Stimulated activated CD4-positive, alpha-beta T cell treated with anti-CD3 and anti-CD28 coated beads, Interleukin-2, amount 100 ng/mL, for 48 hours (primary cell): ENCODE measurements around the gene VWA3B.
"Not testable (repeated sequence)": the region's sequence is repeated elsewhere in the genome, so short reads cannot be mapped to it uniquely, and the experiment has no call there.

Experiments
- DNase-seq, 2 donors: peaks; one replicate each; pipeline ENCODE4 v3.0.0-alpha.2; 2020

The VWA3B gene

GRCh38 chr2:98089941-98090340 lies 3.0 kb downstream of the VWA3B start:
- no peak for DNase-seq

DNA sequence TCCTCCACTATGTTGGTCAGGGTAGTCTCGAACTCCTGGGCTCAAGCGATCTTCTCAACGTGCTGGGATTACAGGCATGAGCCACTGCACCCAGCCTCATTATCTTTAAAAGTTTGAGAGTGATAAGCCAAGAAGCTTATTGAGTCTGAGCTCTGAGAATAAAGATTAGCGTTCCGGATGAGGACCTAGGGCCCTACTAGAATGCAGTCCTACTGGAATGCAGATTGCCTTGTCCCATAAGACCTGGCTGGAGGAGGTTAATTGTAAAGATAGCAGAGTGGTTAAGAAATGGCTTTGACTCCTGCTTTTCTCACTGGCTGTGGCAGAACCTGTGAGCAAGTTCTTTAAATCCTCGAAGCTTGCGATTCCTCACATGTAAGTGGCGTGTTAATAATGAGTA lies 4.0 kb downstream of the VWA3B start:
- no peak for DNase-seq

- no peak for DNase-seq
These were observed 4.8 kb downstream of the VWA3B start for GRCh38 chr2:98091738-98092137.

- no peak for DNase-seq
These were observed 6.2 kb downstream of the VWA3B start for GRCh38 chr2:98093146-98093545.

DNA sequence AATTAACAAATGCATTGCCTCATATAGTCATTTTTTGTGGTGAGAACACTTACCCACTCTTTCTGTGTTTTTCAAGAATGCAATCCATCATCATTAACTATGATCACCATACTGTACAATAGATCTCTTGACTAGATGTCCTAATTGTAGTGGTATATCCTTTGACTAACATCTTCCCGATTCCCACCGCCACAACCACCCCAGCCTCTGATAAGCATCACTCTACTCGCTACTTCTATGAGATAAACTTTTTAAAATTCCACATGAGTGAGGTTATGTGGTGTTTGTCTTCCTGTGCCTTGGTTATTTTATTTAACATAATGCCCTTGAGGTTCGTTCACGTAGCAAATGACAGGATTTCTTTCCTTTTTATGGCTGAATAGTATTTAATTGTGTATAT lies 6.6 kb downstream of the VWA3B start:
- no peak for DNase-seq

DNA sequence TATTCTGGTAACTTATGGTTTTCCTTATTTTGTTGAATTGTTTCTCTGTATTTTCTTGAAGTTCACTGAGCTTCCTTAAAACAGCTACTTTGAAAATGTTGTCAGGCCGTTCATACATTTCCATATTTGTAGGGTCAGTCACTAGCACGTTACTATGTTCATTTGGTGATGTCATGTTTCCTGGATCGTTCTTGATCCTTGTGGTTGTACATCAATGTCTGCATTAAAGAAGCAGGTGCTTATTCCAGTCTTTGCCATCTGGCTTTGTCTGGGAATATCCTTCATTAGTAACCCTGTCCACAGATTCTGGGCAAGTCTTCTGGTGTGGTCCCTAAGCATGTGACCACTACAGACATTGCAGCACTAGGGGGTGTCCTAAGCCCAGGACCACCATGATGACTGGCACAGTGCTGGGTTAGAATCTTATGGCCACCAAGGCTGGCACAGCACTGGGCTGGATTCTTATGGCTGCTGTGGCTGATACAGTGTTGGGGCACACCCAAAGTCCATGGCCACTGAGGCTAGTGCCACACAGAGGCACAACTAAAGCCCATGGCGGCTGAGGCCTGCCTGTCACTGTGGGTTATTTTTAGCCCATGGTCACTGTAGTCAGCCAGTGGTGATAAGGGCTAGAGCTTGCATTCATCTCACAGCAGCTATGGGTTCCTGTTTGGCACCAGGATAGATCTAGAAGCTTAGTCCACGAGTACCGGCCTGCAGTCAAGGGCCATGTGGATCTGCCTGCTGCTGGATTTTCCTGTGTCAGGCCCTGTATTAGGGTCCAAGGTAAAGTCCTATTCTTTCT lies 13.2 kb downstream of the VWA3B start:
- no peak for DNase-seq

DNA sequence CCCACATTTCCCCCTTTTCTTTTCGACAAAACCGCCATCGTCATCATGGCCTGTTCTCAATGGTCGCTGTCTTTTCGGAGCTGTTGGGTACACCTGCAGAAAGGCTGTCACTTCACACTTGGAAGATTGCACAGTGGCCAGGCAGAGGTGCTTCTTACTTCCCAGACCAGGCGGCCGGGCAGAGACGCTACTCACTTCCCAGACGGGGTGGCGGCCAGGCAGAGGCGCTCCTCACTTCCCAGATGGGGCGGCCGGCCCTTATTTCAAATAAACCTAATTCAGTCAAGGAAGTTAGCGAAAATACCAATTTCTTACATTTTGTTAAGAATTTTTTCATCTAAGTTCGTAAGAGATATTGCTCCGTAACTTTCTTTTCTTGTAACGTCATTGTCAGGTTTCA lies 15.3 kb downstream of the VWA3B start:
- DNase-seq, result not testable (repeated sequence)

DNA sequence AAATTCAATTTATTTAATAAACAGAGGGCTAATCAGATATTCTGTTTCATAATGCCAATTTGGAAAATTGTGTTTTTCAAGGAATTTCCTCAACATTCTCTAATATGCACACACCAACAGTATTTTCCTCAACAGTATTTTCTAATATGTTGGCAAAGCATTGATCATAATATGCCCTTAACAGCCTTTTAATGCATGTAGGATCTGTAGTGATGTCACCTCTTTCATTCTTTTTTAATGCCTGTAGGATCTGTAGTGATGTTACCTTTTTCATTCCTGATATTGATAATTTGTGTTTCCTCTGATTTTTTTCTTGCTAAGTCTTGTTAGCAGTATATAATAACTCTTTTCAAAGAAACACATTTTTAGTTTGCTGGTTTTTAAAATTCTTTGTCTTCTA lies 15.9 kb downstream of the VWA3B start:
- no peak for DNase-seq

DNA sequence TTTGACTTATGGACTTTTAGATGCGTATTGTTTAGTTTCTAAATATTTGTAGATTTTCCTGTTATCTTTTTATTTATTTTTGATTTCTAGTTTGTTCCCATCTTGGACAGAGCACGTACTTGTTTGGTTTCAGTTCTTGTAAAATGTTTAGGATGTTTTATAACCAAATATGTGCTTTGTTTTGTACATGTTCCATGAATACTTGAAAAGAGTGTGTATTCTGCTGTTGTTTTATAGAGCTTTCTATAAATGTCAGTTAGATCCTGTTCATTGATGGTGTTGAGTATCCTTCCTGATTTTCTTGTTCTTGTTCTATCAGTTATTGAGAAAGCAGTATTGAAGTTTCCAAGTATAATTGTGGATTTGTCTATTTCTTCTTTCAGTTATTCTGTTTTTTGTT lies 21.1 kb downstream of the VWA3B start:
- DNase-seq, result no peak

DNA sequence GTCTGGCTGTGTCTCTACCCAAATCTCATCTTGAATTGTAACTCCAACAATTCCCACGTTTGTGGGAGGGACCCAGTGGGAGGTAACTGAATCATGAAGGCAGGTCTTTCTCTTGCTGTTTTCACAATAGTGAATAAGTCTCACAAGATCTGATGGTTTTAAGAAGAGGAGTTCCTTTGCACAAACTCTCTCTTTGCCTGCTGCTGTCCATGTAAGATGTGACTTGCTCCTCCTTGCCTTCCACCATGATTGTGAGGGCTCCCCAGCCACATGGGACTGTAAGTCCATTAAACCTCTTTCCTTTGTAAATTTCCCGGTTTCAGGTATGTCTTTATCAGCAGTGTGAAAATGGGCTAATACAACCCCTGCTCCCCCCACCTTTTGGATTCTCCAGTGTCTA lies 23.8 kb downstream of the VWA3B start:
- no peak for DNase-seq

DNA sequence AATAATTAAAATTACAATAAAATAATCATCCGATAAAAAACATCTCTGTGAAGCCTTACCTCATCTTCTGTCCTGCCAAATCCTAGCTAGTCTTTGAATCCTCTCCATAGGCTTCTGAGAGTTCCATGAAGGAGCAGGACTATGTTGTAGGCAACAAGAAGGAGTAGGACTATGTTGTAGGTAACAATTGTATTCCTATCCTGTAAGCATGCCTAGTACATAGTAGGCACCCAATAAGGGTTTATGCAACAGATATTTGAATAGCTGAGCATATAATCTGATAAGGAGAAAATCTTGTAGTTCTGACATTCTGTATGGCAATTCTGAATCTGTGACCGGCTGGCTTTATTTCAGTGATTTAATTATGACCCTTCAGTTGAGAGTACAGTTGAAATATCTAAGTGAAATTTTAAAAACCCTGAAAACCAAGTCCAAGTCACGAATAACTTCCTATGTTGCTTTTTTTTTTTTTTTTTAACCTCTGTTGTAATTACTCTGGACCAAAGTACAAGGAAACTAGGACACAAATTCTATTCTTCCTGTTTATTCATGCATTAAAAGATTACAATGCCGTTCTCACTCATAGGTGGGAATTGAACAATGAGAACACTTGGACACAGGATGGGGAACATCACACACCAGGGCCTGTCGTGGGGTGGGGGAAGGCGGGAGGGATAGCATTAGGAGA lies 27.8 kb downstream of the VWA3B start:
- no peak for DNase-seq

DNA sequence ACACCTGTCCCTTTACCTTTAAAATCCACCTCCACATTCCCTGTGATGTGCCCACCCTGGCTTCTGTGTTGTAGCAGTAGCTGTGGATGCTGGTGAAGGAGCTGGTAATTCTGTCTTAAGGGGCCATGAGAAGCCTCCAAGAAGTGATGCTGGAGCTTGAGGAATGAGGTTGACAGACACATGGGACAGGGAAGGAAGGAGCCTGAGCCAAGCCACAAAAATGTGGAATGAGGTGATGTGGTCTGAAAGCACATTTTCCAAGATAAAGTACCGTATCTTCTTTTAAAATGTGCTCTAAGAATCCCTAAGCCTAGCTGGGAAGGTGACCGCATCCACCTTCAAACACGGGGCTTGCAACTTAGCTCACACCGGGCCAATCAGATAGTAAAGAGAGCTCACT lies 31.2 kb downstream of the VWA3B start:
- no peak for DNase-seq

DNA sequence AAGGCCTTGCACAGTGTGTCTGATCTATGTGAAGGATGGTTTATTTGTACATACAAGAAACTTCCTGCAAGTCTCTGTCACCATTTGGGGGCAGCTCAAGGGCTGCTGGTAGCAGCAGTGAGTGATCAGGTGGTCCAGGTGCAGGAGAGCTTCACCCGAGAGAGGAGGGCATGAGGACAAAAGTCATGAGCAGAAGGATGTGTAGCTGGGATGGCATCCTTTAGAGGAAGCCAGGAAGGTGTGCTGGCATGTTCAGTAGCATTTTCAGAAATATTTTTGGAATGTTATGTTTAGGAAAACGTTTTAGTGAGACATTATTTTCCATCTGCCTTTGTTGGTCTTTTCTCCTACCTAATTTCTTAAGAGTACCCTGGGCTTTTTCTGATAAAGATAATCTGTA lies 31.9 kb downstream of the VWA3B start:
- DNase-seq, result no peak

DNA sequence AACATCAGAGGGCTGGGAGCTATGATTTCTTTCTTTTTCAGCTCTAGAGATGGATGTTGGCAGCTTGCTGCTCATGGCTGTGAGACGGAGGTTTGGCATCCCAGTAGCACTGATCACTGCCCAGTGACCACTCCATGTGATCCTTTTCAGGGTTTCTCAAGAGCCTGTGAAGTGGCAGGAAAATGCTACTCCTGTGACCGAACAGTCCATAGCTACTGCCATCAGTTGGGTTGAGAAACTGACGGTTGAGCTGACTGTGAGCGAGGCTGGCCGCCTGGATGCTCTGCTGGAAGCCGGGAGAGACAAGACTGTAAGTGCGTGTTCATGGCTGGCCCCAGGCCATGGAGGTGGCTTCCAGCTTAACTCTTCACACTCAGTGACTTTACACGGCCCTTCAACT lies 34.2 kb downstream of the VWA3B start:
- DNase-seq, result no peak

DNA sequence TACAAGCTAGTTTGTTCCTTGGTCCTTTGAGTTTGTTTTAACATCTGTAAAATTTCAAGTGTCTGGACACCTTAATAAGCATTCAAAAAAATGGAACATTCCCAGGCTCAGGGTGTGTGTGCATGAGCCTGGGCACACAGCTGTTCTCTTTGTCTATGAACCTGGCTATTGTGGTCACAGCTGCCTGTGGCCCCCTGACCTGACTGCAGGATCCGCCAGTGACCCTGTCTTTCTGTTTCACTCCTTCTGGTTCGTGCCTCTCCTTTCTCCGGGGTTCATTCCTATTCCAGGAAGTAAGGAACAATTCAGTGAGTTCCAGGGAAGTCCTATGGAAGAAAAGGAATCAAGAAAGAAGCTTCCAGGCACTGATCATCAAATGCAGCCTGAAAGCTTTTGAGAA lies 35.6 kb downstream of the VWA3B start:
- no peak for DNase-seq

DNA sequence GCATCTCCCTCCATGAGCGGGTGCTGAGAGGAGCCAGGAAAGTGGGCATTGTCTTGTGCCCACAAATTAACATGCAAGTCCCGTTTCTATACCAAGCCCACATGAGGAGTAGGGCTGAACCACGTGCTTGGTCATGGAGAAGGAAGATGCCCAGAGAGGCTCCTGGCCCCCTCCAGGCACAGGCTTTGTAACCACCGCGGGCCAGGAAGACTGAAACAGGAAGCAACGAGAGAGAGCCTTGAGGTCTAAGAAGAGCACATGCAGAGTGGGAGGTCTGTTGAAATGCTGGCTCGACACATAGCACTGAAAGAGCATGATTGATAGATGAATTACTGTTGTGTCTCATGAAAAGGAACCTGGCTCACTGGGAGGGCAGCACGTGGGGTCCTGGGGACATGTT lies 36.3 kb downstream of the VWA3B start:
- DNase-seq, result no peak

DNA sequence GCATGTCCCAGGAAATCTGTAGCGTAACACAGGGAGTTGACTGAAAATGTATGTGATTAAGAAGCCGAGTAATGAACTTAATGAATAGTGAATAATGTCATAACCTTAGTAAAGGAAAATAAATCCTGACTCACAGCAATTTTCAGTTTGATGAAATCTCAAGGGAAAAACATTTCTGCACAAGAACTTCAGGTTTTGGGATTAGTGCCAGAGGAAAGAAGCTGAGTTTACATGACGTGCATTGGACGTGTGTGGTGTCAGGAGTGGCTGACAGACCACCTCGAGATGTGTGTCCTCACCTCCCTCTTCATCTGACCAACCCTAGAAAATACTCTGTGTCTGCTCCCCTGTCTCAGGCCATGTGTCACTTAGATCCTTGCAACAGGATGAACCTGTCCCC lies 39.1 kb downstream of the VWA3B start:
- DNase-seq, result no peak

- DNase-seq, result no peak
These were observed 40.4 kb downstream of the VWA3B start for GRCh38 chr2:98127229-98127989.

GRCh38 chr2:98128556-98129109 lies 41.7 kb downstream of the VWA3B start:
- DNase-seq, result no peak

DNA sequence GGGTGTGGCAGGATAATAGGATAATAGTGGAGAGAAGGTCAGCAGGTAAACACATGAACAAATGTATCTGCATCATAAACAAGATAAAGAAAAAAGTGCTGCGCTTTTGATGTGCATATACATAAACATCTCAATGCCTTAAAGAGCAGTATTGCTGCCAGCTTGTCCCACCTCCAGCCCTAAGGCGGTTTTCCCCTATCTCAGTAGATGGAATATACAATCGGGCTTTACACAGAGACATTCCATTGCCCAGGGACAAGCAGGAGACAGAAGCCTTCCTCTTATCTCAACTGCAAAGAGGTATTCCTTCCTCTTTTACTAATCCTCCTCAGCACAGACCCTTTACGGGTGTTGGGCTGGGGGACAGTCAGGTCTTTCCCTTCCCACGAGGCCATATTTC lies 43.1 kb downstream of the VWA3B start:
- not testable (repeated sequence) for DNase-seq

GRCh38 chr2:98134172-98135005 lies 47.4 kb downstream of the VWA3B start:
- DNase-seq, result peak; percentile 11 to 33

DNA sequence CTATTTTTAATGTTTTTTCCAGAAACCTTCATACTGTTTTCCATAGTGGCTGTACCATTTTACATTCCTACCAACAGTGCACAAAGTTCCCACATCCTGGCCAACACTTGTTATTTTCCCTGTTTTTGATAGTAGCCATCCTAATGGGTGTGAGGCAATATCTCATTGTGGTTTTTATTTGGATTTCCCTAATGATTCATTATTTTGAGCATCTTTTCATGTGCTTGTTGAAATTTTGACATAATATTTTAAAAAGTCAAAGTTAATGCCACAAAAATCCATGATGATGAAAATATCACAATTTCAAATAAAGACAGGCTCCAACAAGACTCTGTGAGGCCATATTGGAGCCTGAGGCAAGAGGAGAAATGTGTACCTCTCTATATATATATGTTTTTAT lies 50.2 kb downstream of the VWA3B start:
- DNase-seq, result no peak

GRCh38 chr2:98138978-98139377 lies 52.0 kb downstream of the VWA3B start:
- not testable (repeated sequence) for DNase-seq
